GM12874 (cell line): ENCODE measurements around the gene MICAL1.

Experiments used
- TF ChIP-seq, protein P1 (sequence below): IDR thresholded peaks from 2 replicates; pipeline ENCODE4 v1.5.1; 2011; ENCODE audit warnings: low read depth, mild to moderate bottlenecking, control low read depth, low read length, moderate library complexity; ENCODE audit not compliant: insufficient read depth

The MICAL1 gene, protein sequence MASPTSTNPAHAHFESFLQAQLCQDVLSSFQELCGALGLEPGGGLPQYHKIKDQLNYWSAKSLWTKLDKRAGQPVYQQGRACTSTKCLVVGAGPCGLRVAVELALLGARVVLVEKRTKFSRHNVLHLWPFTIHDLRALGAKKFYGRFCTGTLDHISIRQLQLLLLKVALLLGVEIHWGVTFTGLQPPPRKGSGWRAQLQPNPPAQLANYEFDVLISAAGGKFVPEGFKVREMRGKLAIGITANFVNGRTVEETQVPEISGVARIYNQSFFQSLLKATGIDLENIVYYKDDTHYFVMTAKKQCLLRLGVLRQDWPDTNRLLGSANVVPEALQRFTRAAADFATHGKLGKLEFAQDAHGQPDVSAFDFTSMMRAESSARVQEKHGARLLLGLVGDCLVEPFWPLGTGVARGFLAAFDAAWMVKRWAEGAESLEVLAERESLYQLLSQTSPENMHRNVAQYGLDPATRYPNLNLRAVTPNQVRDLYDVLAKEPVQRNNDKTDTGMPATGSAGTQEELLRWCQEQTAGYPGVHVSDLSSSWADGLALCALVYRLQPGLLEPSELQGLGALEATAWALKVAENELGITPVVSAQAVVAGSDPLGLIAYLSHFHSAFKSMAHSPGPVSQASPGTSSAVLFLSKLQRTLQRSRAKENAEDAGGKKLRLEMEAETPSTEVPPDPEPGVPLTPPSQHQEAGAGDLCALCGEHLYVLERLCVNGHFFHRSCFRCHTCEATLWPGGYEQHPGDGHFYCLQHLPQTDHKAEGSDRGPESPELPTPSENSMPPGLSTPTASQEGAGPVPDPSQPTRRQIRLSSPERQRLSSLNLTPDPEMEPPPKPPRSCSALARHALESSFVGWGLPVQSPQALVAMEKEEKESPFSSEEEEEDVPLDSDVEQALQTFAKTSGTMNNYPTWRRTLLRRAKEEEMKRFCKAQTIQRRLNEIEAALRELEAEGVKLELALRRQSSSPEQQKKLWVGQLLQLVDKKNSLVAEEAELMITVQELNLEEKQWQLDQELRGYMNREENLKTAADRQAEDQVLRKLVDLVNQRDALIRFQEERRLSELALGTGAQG

DNA sequence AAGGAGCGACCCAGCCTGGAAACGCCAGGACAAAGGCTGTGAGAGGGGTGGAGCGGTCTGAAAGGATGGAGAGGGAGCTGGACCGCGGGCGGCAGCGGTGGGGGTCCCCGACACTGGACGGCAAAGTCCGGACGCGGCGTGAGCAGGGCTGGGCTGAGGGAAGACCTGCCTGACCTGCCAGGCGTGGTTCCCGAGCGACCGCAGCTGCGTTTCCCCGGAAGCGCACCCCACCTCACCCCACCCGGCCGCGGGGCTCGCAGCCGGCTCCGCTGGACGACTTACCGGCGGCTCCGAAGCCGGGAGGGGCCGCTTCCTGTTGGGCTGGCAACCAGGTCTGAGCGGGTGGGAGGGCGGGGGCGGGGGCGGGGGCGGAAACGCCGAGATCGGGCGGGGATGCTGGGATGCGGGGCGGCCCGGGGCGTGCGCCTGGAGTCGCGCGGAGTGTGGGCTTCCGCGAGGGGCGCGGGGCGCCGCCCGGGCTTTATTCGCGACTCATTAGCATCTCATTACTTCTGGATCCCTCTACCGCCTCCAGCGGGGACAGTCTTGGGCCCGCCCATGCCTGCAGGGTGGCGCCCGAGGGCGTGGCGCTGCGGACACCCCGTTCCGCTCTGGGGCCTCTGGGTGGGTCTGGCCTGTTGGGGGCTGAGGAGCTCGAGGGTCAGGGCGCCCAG is at the start of gene MICAL1:
MICAL1 (minus strand) TSS at position 336 of the 674 bp plus-strand sequence. CDS start 1,576 bp downstream, outside the sequence.
- TF ChIP-seq, protein P1, sequence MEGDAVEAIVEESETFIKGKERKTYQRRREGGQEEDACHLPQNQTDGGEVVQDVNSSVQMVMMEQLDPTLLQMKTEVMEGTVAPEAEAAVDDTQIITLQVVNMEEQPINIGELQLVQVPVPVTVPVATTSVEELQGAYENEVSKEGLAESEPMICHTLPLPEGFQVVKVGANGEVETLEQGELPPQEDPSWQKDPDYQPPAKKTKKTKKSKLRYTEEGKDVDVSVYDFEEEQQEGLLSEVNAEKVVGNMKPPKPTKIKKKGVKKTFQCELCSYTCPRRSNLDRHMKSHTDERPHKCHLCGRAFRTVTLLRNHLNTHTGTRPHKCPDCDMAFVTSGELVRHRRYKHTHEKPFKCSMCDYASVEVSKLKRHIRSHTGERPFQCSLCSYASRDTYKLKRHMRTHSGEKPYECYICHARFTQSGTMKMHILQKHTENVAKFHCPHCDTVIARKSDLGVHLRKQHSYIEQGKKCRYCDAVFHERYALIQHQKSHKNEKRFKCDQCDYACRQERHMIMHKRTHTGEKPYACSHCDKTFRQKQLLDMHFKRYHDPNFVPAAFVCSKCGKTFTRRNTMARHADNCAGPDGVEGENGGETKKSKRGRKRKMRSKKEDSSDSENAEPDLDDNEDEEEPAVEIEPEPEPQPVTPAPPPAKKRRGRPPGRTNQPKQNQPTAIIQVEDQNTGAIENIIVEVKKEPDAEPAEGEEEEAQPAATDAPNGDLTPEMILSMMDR, result peak; percentile 49

DNA sequence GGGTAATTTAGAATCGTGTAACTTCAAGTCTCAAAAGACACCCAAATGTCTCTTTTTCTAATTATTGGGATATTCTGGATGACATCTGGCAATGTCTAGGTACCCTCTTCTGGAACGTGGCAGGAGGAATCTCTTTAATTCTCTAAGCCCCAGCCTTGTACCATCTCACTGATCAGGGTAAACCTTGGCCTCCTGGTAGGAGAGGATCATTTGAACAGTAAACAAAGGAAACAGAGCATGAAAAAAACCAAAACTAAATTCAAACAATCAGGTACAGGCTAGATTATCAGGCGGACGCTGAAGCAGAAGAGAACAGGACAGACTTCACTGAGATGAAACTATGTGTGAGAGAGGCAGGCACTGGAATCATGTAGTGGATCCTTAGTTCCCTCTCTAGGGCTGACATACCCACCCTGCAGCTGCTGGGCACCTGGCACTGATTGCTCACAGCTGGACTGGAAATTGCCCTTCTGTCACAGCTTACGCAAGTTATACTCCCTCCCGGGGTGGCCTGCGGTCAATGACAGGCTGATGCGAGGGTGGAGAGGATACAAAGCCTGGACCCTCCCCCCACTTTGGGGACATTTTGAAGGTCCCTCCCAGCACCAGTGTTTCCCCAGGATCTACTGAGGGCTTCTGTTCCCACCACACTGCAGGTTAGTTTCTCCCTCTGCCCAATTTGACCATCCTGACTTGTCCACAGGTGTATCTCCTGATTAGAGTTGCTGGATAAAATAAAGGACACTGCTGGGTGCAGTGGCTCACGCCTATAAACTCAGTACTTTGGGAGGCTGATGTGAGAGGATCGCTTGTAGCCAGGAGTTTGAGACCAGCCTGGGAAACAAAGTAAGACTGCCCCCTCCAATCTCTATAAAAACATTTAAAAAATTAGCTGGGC is 48.0 kb upstream of the MICAL1 start:
- TF ChIP-seq, protein P1, result no peak

- TF ChIP-seq, protein P1, result no peak
Measured at GRCh38 chr6:109498936-109499335, 43.4 kb upstream of the MICAL1 start.

GRCh38 chr6:109498052-109498451 is 42.5 kb upstream of the MICAL1 start:
- TF ChIP-seq, protein P1, result no peak

GRCh38 chr6:109496036-109496772 is 40.6 kb upstream of the MICAL1 start:
- TF ChIP-seq, protein P1, result no peak

DNA sequence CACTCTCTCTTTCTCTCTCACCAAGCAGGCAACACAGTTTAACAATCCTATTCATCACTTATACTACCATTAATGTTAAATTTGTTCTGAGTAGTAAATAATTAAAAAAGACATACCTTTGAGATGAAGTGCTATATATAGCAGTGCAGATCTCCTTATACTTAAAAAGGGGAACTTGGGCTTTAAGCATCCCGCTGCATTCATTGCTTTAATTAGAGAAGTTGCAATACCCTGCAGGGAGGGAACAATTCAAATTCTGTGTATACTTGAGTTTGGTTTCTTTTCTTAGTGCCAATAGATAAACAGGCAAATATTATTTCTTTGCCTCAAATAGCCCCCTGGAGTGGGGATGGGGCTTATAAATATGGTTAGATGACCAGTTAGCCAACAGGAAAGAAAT is 38.3 kb upstream of the MICAL1 start:
- TF ChIP-seq, protein P1, result no peak
